Breast epithelium (tissue), 3 donors: ENCODE measurements around the gene C2CD3.

Source experiments
- CTCF ChIP-seq, 3 donors: fragments of 450-650 bp; IDR thresholded peaks; one replicate each; pipeline ENCODE4 v1.5.1; 2016 to 2017; ENCODE audit warnings: antibody characterized with exemption in 3 of 3, mild to moderate bottlenecking in 3 of 3, moderate library complexity in 3 of 3
- POLR2A ChIP-seq: fragments of 450-650 bp; IDR thresholded peaks from one replicate; pipeline ENCODE4 v1.6.1; 2016; ENCODE audit warnings: antibody characterized with exemption, mild to moderate bottlenecking, moderate library complexity
- POLR2AphosphoS5 ChIP-seq, 3 donors: sonication (generic); formaldehyde crosslinking; IDR thresholded peaks; one replicate each; pipeline ENCODE4 v1.6.1; 2017; ENCODE audit warnings: antibody characterized with exemption in 3 of 3

- no peak for TF ChIP-seq CTCF (IDR thresholded peaks at IDR 0.05)
- no peak for TF ChIP-seq POLR2A
- no peak for TF ChIP-seq POLR2AphosphoS5 (IDR thresholded peaks at IDR 0.05)
Measured at GRCh38 chr11:73972187-73972586, 198.6 kb downstream of the C2CD3 start.
